Endothelial cell of umbilical vein (primary cell): Measurements from ENCODE around the gene ELMO1. TPM values are rescaled to one million over a fixed set of nuclear protein-coding genes. Genes with fewer than 3 reads are reported as not detected.

Experiments
- BruUV-seq: library from RNA; stranded (reverse); fragments of 400-500 nt; replicated peaks from 2 replicates; lab custom pipeline; 2021; lab: Mats Ljungman, UMichigan
- CTCF ChIA-PET: fragments of 300-600, 350-600 bp; sonication (Branson Sonifier 250); formaldehyde crosslinking; loops from one replicate; lab custom pipeline; 2021; ENCODE audit warnings: antibody characterized with exemption, inconsistent platforms; lab: Charles Lee
- POLR2A ChIA-PET: fragments of 300-600, 350-600 bp; sonication (Branson Sonifier 250); formaldehyde crosslinking; loops from one replicate; lab custom pipeline; 2021; ENCODE audit warnings: antibody characterized with exemption, inconsistent platforms; lab: Charles Lee
- DNase-seq: peaks from one replicate; pipeline ENCODE4 v3.0.0-alpha.2; 2011; ENCODE audit warnings: low read depth, low spot score
- FAIRE-seq: peaks from 2 replicates; lab custom pipeline; 2011; peaks lifted over from hg19 to GRCh38; lab: Jason Lieb, UNC
- H2AFZ ChIP-seq: 2 replicates; pipeline ENCODE4 v1.6.0; 2012; ENCODE audit warnings: low read depth, low read length, control low read depth, inconsistent platforms
- H3K27ac ChIP-seq: 2 replicates; pipeline ENCODE4 v1.5.1; 2011; ENCODE audit warnings: low read depth, mild to moderate bottlenecking, control low read depth, low read length, moderate library complexity; ENCODE audit not compliant: insufficient read depth
- H3K27me3 ChIP-seq, 2 experiments: 2 replicates each; pipeline versions ENCODE4 v1.6.0 to v1.6.1; 2011; ENCODE audit warnings: low read length in 2 of 2, mixed read lengths in 1 of 2; ENCODE audit not compliant: control insufficient read depth in 2 of 2, insufficient read depth in 2 of 2
- H3K36me3 ChIP-seq, 2 experiments: 2 replicates in 1 of 2; 3 replicates in 1 of 2; pipeline ENCODE4 v1.5.1; 2011; ENCODE audit warnings: low read length in 2 of 2, mild to moderate bottlenecking in 1 of 2, moderate library complexity in 1 of 2; ENCODE audit not compliant: control insufficient read depth in 2 of 2, insufficient read depth in 2 of 2; ENCODE audit errors: extremely low read depth in 1 of 2
- H3K4me1 ChIP-seq: 3 replicates; pipeline ENCODE4 v1.5.1; 2011; ENCODE audit warnings: mild to moderate bottlenecking, low read length; ENCODE audit not compliant: control insufficient read depth, insufficient read depth; ENCODE audit errors: extremely low read depth
- H3K4me2 ChIP-seq: 2 replicates; pipeline ENCODE4 v1.6.1; 2011; ENCODE audit warnings: low read length, control low read depth, mixed read lengths; ENCODE audit not compliant: insufficient read depth
- H3K4me3 ChIP-seq, 3 experiments: fragments of 200-600 bp in 1 of 3; sonication (generic), shearing (Covaris generic) in 1 of 3; replicated peaks in 1 of 3; 2 replicates each; pipeline ENCODE4 v1.5.1; 2011 to 2016; ENCODE audit warnings: control low read depth in 3 of 3, low read length in 3 of 3, mild to moderate bottlenecking in 2 of 3, inconsistent platforms in 1 of 3, low read depth in 1 of 3, moderate library complexity in 1 of 3; ENCODE audit not compliant: insufficient read depth in 1 of 3
- H3K79me2 ChIP-seq: 2 replicates; pipeline ENCODE4 v1.6.0; 2012; ENCODE audit warnings: low read length, inconsistent platforms; ENCODE audit not compliant: control insufficient read depth, insufficient read depth
- H3K9ac ChIP-seq: replicated peaks from 2 replicates; pipeline ENCODE3; 2011; ENCODE audit warnings: low read length, control low read depth; ENCODE audit not compliant: insufficient read depth; ENCODE audit errors: extremely low read depth
- H3K9me1 ChIP-seq: replicated peaks from 3 replicates; pipeline ENCODE4 v1.6.0; 2011; ENCODE audit warnings: mild to moderate bottlenecking, low read length; ENCODE audit not compliant: control insufficient read depth, insufficient read depth; ENCODE audit errors: extremely low read depth
- H3K9me3 ChIP-seq: replicated peaks from 2 replicates; pipeline ENCODE4 v1.5.1; 2012; ENCODE audit warnings: low read length, inconsistent platforms; ENCODE audit not compliant: control insufficient read depth, insufficient read depth
- H4K20me1 ChIP-seq: replicated peaks from 2 replicates; pipeline ENCODE3; 2011; ENCODE audit warnings: mild to moderate bottlenecking, low read length; ENCODE audit not compliant: control insufficient read depth, insufficient read depth; ENCODE audit errors: extremely low read depth
- EZH2 ChIP-seq: IDR thresholded peaks from 2 replicates; pipeline ENCODE4 v1.6.1; 2012; ENCODE audit warnings: borderline replicate concordance, low read depth, mild to moderate bottlenecking, moderate library complexity, low read length, inconsistent platforms; ENCODE audit not compliant: severe bottlenecking
- FOS ChIP-seq: IDR thresholded peaks from 2 replicates; pipeline ENCODE4 v1.6.1; 2011; ENCODE audit warnings: mild to moderate bottlenecking, low read length, moderate library complexity, borderline replicate concordance; ENCODE audit not compliant: insufficient read depth
- GATA2 ChIP-seq: IDR thresholded peaks from 2 replicates; pipeline ENCODE4 v1.7.0; 2011; ENCODE audit warnings: low read depth, mild to moderate bottlenecking, moderate library complexity, mixed read lengths, low read length; ENCODE audit not compliant: insufficient read length, insufficient read depth
- JUN ChIP-seq: IDR thresholded peaks from 2 replicates; pipeline ENCODE4 v1.6.1; 2011; ENCODE audit warnings: borderline replicate concordance, low read depth; ENCODE audit not compliant: insufficient read length, insufficient read depth
- MYC ChIP-seq: IDR thresholded peaks from one replicate; pipeline ENCODE4 v1.6.1; 2011; ENCODE audit warnings: mild to moderate bottlenecking, low read depth, low read length
- POLR2A ChIP-seq: IDR thresholded peaks from 2 replicates; pipeline ENCODE4 v1.6.1; 2012; ENCODE audit warnings: low read depth, mild to moderate bottlenecking, control low read depth, low read length
- POLR2AphosphoS5 ChIP-seq: IDR thresholded peaks from 2 replicates; pipeline ENCODE4 v1.6.1; 2012; ENCODE audit warnings: low read depth, mild to moderate bottlenecking, control low read depth, low read length, moderate library complexity; ENCODE audit not compliant: insufficient read depth
- dilution Hi-C: fragments of 300-500 bp; cut with MboI; formaldehyde crosslinking; loops from one replicate; pipeline ENCODE4 v1.15.0; 2019; ENCODE audit warnings: low sequenced_read_pairs; ENCODE audit not compliant: extremely low pct_ligation_motif_present
- intact Hi-C: fragments of 100-400 bp; cut with micrococcal nuclease; formaldehyde crosslinking; loops from one replicate; pipeline ENCODE4 v1.10.0; 2022
- polyA plus RNA-seq, 4 experiments: library from polyadenylated mRNA; depleted of rRNA in 3 of 4; stranded (reverse) in 3 of 4; unstranded in 1 of 4; fragments of >200 nt; gene quantifications; 2 replicates each; pipeline versions ENCODE4 v1.2.1 to v1.2.3, GENCODE V29; 2011 to 2012; ENCODE audit warnings: missing spikeins in 1 of 4
- total RNA-seq: library from RNA; stranded (reverse); gene quantifications from 2 replicates; pipeline ENCODE4 v1.2.3, GENCODE V29; 2021
- TF ChIP-seq, protein P1 (sequence below): IDR thresholded peaks from 2 replicates; pipeline ENCODE4 v1.6.1; 2011; ENCODE audit not compliant: insufficient read depth, insufficient read length
- TF ChIP-seq, protein P2 (sequence below), 2 donors: IDR thresholded peaks; 1 replicate in 1 of 2; 2 replicates in 1 of 2; pipeline ENCODE4 v1.5.1; 2011; ENCODE audit warnings: low read length in 2 of 2, mild to moderate bottlenecking in 2 of 2, moderate library complexity in 2 of 2, control low read depth in 1 of 2, inconsistent platforms in 1 of 2, low read depth in 1 of 2; ENCODE audit not compliant: insufficient read depth in 1 of 2; ENCODE audit errors: extremely low read depth in 1 of 2

Gene ELMO1
- total and polyA plus RNA-seq, 2 donors (not counting 3 experiments of a cell fraction or from before 2014, with no cell fraction given), result 17.0 to 30.6 TPM

DNA sequence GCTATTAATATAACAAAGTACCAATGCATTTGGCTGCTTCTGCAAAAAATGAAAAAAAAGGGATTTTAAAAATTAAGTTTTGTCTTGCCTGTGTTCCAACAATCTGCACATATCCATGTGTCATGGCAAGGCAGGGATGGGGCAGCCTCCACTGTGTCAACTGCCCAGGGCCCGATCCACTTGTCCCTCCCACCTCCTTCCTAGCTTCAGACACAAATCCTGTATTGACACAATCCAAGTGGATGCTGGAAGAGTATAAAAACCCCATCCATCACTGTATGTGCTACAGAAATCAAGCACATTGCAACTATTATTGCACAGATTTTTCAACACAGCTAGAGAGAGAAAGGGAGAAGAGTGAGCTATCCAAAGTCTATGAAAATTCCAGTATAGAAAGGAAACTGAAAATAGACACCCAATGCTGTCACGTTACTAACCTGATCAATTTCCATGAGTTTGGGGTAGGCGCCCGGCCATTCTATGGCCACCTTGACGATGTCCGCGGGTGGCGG, 106.4 kb downstream of the ELMO1 start:
- dilution Hi-C loops, result no loop called here
- Histone ChIP-seq H3K27me3 (no peaks in the 10 kb centered on the region), H2AFZ (no peak overlapping the region), H3K4me3 (no peak overlapping the region), H3K79me2 (no peaks in the 10 kb centered on the region), H4K20me1 (no peaks in the 10 kb centered on the region), H3K9me3 (no peaks in the 10 kb centered on the region), H3K4me2 (no peak overlapping the region), H3K27ac (no peak overlapping the region), H3K36me3 (no peaks in the 10 kb centered on the region), H3K4me1 (peaks cover 2% of the 10 kb centered on the region), H3K9me1 (no peaks in the 10 kb centered on the region), H3K9ac (no peak overlapping the region)
- ChIA-PET CTCF (interaction anchor here (1.2 to 1.7 kb wide), 2 partner anchors 13 to 106 kb away, joined by 3 to 4 read pairs; partner anchors contain the start of gene ELMO1), POLR2A (no interaction called here)
- no TSS peak for BruUV-seq
- DNase-seq (no peak), FAIRE-seq (no peak)
- intact Hi-C loops, result no loop called here
- TF ChIP-seq FOS (no peak), MYC (no peak), POLR2A (no peak), POLR2AphosphoS5 (no peak), JUN (no peak), EZH2 (no peak), GATA2 (no peak)
- TF ChIP-seq, protein P1, sequence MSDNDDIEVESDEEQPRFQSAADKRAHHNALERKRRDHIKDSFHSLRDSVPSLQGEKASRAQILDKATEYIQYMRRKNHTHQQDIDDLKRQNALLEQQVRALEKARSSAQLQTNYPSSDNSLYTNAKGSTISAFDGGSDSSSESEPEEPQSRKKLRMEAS, result no peak
- TF ChIP-seq, protein P2, sequence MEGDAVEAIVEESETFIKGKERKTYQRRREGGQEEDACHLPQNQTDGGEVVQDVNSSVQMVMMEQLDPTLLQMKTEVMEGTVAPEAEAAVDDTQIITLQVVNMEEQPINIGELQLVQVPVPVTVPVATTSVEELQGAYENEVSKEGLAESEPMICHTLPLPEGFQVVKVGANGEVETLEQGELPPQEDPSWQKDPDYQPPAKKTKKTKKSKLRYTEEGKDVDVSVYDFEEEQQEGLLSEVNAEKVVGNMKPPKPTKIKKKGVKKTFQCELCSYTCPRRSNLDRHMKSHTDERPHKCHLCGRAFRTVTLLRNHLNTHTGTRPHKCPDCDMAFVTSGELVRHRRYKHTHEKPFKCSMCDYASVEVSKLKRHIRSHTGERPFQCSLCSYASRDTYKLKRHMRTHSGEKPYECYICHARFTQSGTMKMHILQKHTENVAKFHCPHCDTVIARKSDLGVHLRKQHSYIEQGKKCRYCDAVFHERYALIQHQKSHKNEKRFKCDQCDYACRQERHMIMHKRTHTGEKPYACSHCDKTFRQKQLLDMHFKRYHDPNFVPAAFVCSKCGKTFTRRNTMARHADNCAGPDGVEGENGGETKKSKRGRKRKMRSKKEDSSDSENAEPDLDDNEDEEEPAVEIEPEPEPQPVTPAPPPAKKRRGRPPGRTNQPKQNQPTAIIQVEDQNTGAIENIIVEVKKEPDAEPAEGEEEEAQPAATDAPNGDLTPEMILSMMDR (IDR thresholded peaks at IDR 0.05; ENCODE audit: extremely low read depth in 1 of 2, insufficient read depth in 1 of 2, low read depth in 1 of 2, low read length in 2 of 2), result no peak
